ENCODE data around the gene PHF14. TPM values are rescaled to one million over a fixed set of nuclear protein-coding genes. Genes with fewer than 3 reads are reported as not detected.
"Not testable (repeated sequence)": the region's sequence is repeated elsewhere in the genome, so short reads cannot be mapped to it uniquely, and the experiment has no call there.

PHF14 gene
- total RNA-seq, 1 experiment from 2014 or later, result 40.2 TPM

DNA sequence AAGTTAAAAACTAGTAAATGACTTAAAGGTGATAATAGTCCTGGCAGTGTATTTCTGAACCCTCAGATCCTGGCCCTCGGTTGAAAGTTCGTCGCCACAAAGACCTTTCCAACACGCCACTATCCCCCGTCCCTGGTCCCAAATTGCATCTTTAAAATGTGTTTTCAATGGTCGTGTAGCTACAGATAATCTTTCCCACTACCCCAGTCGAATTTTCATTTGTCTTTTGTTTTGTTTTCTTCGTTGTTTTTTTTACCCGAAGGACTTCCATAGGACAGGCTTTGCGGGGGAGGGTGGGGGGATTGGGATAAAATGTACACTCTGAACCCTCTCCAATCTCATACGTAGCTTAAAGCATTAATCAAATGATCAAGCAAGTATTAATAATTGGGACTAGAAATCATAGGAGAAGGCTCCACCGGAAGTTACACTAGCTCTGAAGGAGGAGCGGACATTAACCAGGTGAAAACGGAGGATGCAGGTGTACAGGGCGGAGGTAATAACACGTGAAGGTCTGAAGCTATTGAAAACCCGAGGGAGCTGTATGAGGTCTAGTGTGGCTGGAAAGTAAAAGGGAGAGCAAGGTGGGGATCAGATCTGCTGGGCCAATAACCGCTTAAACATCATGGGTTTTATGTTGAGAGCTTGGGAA lies 32.8 kb upstream of the PHF14 start:
- no peaks in the 10 kb centered on the region for H3K9me3 Mint-ChIP-seq (ENCODE audit: low read depth, unreplicated experiment)
- H3K4me3 Mint-ChIP-seq (ENCODE audit: low read depth, unreplicated experiment), result no peak overlapping the region
- peaks cover 11% of the 10 kb centered on the region for H3K36me3 Mint-ChIP-seq (ENCODE audit: insufficient read depth, unreplicated experiment)
- H3K27ac Mint-ChIP-seq (ENCODE audit: unreplicated experiment), result no peak overlapping the region
- TF ChIP-seq, protein P1, sequence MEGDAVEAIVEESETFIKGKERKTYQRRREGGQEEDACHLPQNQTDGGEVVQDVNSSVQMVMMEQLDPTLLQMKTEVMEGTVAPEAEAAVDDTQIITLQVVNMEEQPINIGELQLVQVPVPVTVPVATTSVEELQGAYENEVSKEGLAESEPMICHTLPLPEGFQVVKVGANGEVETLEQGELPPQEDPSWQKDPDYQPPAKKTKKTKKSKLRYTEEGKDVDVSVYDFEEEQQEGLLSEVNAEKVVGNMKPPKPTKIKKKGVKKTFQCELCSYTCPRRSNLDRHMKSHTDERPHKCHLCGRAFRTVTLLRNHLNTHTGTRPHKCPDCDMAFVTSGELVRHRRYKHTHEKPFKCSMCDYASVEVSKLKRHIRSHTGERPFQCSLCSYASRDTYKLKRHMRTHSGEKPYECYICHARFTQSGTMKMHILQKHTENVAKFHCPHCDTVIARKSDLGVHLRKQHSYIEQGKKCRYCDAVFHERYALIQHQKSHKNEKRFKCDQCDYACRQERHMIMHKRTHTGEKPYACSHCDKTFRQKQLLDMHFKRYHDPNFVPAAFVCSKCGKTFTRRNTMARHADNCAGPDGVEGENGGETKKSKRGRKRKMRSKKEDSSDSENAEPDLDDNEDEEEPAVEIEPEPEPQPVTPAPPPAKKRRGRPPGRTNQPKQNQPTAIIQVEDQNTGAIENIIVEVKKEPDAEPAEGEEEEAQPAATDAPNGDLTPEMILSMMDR (IDR thresholded peaks at IDR 0.05; ENCODE audit: unreplicated experiment), result no peak
- no peaks in the 10 kb centered on the region for H3K27me3 Mint-ChIP-seq (ENCODE audit: unreplicated experiment)
- TSS peak; percentile 61 for BruUV-seq (replicated peaks)
- CTCF ChIA-PET, result interaction anchor here (0.6 to 1.2 kb wide), 4 partner anchors 10 to 271 kb away, joined by 3 to 7 read pairs (median 6); partner anchors contain the start of gene PHF14
- H3K4me1 Mint-ChIP-seq (ENCODE audit: low read depth, unreplicated experiment), result no peaks in the 10 kb centered on the region
- DNase-seq, result no peak
- intact Hi-C loops (cut with micrococcal nuclease; ENCODE audit: unreplicated experiment), result loop anchor here (1.0 kb wide), 1 partner anchor 32 kb away; the partner anchor contains the start of gene PHF14

GRCh38 chr7:10950494-10950893 lies 23.2 kb upstream of the PHF14 start:
- DNase-seq, result no peak
- no peaks in the 10 kb centered on the region for H3K4me1 Mint-ChIP-seq (ENCODE audit: low read depth, unreplicated experiment)
- H3K27me3 Mint-ChIP-seq (ENCODE audit: unreplicated experiment), result no peaks in the 10 kb centered on the region
- no peak overlapping the region for H3K27ac Mint-ChIP-seq (ENCODE audit: unreplicated experiment)
- CTCF ChIA-PET, result no interaction called here
- TF ChIP-seq, protein P1 (IDR thresholded peaks at IDR 0.05; ENCODE audit: unreplicated experiment), result no peak
- no peaks in the 10 kb centered on the region for H3K36me3 Mint-ChIP-seq (ENCODE audit: insufficient read depth, unreplicated experiment)
- no peak overlapping the region for H3K4me3 Mint-ChIP-seq (ENCODE audit: low read depth, unreplicated experiment)
- BruUV-seq (replicated peaks), result no TSS peak
- peaks cover 3% of the 10 kb centered on the region for H3K9me3 Mint-ChIP-seq (ENCODE audit: low read depth, unreplicated experiment)
- intact Hi-C loops (cut with micrococcal nuclease; ENCODE audit: unreplicated experiment), result no loop called here

DNA sequence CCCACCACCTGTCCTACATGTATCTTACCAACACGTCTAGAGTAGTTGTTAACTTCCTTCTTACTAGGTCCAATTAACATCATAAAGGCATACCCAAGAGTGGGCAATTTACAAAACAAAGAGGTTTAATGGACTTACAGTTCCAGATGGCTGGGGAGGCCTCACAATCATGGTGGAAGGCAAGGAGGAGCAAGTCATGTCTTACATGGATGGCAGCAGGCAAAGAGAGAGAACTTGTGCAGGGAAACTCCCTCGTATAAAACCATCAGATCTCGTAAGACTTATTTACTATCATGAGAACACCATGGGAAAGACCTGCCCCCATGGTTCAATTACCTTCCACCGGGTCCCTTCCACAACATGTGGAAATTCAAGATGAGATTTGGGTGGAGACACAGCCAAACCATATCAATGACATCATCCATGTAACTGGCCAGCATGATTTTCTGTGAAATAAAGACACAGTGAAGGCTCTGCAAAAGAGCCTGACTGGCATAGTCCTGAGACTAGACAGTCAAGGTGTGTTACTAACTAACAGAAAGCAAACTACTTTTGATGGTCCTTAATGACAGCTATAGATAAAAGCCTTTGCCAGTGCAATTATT lies 22.6 kb upstream of the PHF14 start:
- BruUV-seq (replicated peaks), result not testable (repeated sequence)

DNA sequence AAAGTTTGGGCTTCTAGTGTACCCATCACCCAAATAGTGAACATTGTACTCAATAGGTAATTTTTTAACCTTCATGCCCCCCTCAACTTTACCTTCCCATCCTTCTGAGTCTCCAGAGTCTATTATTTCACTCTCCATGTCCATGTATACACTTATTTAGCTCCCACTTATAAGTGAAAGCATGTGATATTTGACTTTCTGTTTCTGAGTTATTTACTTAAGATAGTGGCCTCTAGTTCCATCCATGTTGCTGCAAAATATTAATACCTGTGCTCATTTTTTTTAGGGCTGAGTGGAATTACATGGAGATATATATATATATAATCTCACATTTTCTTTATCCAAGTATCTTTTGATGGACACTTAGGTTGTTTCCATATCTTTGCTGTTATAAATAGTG lies 21.1 kb upstream of the PHF14 start:
- DNase-seq, result no peak
- no peaks in the 10 kb centered on the region for H3K27me3 Mint-ChIP-seq (ENCODE audit: unreplicated experiment)
- TF ChIP-seq, protein P1 (IDR thresholded peaks at IDR 0.05; ENCODE audit: unreplicated experiment), result no peak
- CTCF ChIA-PET, result no interaction called here
- H3K9me3 Mint-ChIP-seq (ENCODE audit: low read depth, unreplicated experiment), result peaks cover 3% of the 10 kb centered on the region
- intact Hi-C loops (cut with micrococcal nuclease; ENCODE audit: unreplicated experiment), result no loop called here
- no peak overlapping the region for H3K4me3 Mint-ChIP-seq (ENCODE audit: low read depth, unreplicated experiment)
- no peak overlapping the region for H3K27ac Mint-ChIP-seq (ENCODE audit: unreplicated experiment)
- H3K36me3 Mint-ChIP-seq (ENCODE audit: insufficient read depth, unreplicated experiment), result no peaks in the 10 kb centered on the region
- no TSS peak for BruUV-seq (replicated peaks)
- H3K4me1 Mint-ChIP-seq (ENCODE audit: low read depth, unreplicated experiment), result no peaks in the 10 kb centered on the region

More for the DNA sequence above, 22.6 kb upstream of the PHF14 start:
- H3K27ac Mint-ChIP-seq (ENCODE audit: unreplicated experiment); H3K4me3 Mint-ChIP-seq (ENCODE audit: low read depth, unreplicated experiment); H3K36me3 Mint-ChIP-seq (ENCODE audit: insufficient read depth, unreplicated experiment); CTCF ChIA-PET; H3K4me1 Mint-ChIP-seq (ENCODE audit: low read depth, unreplicated experiment); intact Hi-C loops (cut with micrococcal nuclease; ENCODE audit: unreplicated experiment); H3K9me3 Mint-ChIP-seq (ENCODE audit: low read depth, unreplicated experiment); DNase-seq; H3K27me3 Mint-ChIP-seq (ENCODE audit: unreplicated experiment): not testable (repeated sequence)

DNA sequence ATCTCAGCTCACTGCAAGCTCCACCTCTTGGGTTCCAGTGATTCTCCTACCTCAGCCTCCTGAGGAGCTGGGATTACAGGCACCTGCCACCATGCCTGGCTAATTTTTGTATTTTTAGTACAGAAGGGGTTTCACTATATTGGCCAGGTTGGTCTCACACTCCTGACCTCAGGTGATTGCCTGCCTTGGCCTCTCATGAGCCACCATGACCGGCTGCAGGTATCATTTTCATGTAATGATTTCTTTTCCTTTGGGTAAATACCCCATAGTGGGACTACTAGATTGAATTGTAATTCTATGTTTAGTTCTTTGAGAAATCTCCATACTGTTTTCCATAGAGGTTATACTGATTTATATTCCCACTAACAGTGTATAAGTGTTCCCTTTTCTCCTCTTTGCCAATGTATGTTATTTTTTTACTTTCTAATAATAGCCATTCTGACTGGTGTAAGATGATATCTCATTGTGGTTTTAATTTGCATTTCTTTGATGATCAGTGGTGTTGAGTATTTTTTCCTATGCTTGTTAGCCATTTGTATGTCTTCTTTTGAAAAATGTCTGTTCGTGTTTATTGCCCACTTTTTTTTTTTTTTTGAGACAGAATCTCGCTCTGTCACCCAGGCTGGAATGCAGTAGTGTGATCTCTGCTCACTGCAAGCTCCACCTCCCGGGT lies 20.5 kb upstream of the PHF14 start:
- H3K27ac Mint-ChIP-seq (ENCODE audit: unreplicated experiment); intact Hi-C loops (cut with micrococcal nuclease; ENCODE audit: unreplicated experiment); DNase-seq; H3K9me3 Mint-ChIP-seq (ENCODE audit: low read depth, unreplicated experiment); BruUV-seq (replicated peaks); H3K4me1 Mint-ChIP-seq (ENCODE audit: low read depth, unreplicated experiment); H3K4me3 Mint-ChIP-seq (ENCODE audit: low read depth, unreplicated experiment); H3K27me3 Mint-ChIP-seq (ENCODE audit: unreplicated experiment); H3K36me3 Mint-ChIP-seq (ENCODE audit: insufficient read depth, unreplicated experiment); CTCF ChIA-PET: not testable (repeated sequence)

Data from Calu3 (cell line).